Fibroblast of lung (primary cell): ENCODE data around the gene CYBA.

Experiments
- CTCF ChIP-seq, 2 donors: IDR thresholded peaks in 1 of 2; conservative IDR thresholded peaks in 1 of 2; 1 replicate in 1 of 2; 2 replicates in 1 of 2; pipeline ENCODE4 v1.5.1; 2011 to 2012; ENCODE audit warnings: low read length in 2 of 2, control low read depth in 1 of 2, inconsistent platforms in 1 of 2, low read depth in 1 of 2, mild to moderate bottlenecking in 1 of 2
- EZH2 ChIP-seq: IDR thresholded peaks from 2 replicates; pipeline ENCODE4 v1.5.1; 2012; ENCODE audit warnings: low read length, control low read depth, mild to moderate bottlenecking; ENCODE audit errors: missing control alignments

DNA sequence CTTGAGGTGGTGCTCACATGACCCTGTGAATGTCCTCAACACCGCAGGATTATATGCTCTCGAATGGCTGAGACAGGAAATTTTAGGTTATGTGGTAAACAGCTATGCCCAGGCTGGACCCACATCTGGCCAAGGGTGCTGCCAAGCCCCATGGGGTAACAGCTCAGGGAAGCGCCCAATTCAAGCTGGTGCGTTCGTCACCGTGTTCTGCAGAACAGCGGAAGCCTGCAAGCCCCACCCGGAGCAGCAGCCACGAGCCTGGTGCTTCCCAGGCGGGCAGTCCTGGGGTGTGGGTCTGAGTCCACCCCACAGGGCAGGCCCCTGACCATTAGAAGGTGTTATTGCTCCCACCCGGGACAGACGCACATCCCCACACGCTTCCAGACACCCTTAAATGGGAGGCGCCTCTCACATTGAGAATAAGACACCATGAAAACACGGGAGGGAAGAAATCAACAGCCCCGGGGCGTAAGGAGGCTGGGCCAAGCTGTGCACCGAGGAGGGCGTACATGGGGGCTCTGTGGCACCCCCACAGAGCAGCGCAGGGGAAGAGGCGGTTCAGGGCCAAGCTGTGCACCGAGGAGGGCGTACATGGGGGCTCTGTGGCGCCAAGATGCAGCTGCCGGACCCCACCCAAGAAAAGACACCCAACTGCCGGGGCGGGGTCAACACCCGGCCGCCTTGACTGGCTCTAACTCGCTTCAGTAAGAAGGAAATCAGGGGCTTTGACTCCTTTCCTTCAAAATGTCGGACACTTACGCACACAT, 2.9 kb upstream of the CYBA start:
- TF ChIP-seq EZH2: no peak
- TF ChIP-seq CTCF (conservative IDR thresholded peaks at IDR 0.05 in 1 of 2, IDR thresholded peaks at IDR 0.05 in 1 of 2; ENCODE audit: low read depth in 1 of 2, low read length in 2 of 2): no peak
